Measurements from ENCODE around the gene HTRA3.
A peak's percentile ranks its signal among the peaks of the same experiment; 100 is the strongest.

HTRA3 gene

DNA sequence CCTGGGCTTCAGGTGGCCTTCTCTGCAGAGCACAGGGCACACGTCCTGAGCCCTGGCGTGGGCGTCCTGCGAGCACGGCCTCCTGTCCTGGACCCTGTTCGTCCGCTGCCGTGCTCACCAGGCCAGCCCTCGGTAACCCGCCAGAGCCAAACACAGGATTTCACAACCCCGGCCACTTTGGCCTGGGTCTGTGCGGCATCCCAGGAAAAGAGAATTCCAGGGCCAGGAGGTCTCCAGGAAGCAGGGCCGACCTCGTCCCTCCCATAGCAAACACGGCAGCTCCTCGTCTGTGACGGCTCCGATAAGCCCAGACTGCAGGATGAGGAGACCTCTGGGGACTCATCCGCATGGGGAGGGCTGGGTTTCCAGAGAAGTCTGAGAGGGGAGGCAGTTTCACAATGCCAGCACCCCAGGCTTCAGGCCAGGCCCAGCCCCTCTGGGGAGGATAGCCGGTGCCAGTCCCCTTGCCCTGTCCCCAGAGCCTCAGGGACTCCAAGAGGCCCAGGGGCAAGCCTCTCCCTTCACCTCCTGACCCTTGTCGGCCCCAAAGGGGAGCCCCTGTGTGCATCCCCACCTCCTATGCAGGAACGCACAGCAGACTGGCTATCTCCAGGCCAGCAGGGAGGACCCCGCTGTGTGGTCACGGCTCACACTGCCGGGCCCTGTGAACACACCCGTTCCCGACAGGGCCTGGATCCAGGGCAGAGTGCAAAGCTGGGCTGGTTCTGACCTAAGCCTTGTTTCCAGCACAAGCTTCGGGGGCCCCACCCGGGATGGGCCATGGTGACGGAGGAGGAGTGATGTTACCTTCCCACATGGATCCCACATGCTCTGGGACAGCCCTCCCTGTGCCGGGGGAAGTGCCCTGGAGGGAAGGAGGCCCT is 22.3 kb upstream of the HTRA3 start:
- DNase-seq (ENCODE audit: low read depth in 2 of 2): no peak

DNA sequence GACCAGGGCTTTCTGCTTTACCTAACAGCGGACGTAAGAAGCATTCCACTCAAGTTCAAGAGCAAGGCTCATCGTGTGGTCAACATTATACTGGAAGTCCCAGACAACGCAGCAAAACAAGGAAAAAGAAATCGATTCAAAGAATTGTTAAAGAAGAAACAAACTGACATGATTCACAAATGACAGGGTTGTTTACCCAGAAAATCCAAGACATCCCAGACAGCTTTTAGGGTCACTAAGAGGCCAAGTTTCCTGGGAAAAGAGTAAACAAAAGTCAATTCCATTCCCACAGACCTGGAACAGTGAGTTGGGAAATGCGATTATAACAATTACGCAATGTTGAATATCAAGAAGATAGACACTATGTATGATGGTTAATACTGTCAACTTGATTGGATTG is 21.5 kb upstream of the HTRA3 start:
- DNase-seq (ENCODE audit: low read depth in 2 of 2): no peak

DNA sequence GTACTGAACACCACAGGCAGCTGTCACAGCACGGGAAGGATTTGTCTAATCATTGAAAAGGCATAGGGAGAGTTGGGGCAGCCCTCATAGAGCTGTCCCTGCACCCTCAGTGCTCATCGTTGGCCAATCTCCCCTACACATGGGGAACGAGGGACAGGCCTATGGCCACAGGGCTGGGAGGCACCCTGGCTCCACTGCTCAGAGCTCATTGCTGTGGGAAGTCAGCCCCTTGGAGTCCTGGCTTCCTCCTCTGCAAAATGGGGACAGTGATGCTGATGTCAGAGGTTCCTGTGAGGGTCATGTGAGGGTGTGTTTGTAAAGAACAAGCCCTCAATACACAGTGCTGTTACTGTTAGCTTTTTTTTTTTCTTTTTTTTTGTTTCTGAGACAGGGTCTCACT is 19.3 kb upstream of the HTRA3 start:
- DNase-seq (ENCODE audit: low read depth in 2 of 2): no peak

DNA sequence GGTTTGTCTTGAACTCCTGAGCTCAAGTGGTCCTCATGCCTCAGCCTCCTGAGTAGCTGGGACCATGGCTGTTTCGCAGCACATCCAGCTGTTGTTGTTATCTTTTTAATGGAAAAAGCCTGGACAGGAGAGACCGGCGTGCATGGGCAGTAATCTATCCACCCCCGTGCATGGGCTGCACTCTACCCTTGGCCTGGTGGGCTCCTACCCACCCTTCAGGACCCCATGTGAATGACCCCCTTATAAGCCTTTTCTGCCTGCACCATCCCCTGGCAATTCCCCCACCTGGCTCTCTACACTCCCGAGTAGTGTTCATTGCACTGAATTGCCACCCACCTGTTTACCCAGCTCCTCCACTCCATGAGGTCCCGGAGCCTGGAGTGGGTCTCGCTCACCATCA is 18.9 kb upstream of the HTRA3 start:
- no peak for DNase-seq (ENCODE audit: low read depth in 2 of 2)

DNA sequence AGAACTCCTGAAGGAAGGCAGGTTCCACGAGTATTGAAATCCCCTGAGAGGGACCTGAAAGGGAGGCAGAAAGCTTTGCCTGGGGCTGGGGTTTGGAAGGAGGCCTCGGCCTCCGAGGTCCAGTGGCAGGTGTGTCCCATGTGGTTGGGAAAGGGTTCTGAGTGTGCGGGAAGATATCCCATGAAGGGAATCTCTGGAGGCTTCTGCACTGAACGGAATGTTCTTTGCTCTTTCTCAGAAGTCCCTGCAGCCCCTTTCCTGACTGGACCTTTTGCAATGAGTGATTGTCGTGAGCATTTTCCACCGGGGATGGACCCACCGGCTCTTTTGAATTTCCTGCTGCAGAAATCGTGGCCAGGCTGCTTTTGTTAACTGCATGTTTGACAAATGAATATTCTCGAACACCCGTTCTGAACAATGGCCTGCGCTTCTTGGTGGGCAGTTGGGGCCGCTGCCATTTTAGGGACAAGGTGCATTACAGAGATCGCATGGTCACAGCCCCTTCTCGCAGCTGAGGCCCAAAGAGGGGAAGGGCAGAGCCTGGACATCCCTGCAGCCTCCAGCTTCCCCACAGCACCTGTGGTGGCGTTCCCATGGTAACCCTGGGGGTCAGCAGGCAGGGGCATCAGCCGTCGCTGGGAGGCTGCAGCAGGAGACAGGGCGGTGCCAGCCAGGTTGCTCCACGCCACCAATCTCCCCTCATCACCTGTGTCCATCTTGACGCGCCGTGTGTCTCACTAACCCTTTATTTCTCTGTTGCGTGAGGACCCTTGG is 18.3 kb upstream of the HTRA3 start:
- no peak for DNase-seq (ENCODE audit: low read depth in 2 of 2)

DNA sequence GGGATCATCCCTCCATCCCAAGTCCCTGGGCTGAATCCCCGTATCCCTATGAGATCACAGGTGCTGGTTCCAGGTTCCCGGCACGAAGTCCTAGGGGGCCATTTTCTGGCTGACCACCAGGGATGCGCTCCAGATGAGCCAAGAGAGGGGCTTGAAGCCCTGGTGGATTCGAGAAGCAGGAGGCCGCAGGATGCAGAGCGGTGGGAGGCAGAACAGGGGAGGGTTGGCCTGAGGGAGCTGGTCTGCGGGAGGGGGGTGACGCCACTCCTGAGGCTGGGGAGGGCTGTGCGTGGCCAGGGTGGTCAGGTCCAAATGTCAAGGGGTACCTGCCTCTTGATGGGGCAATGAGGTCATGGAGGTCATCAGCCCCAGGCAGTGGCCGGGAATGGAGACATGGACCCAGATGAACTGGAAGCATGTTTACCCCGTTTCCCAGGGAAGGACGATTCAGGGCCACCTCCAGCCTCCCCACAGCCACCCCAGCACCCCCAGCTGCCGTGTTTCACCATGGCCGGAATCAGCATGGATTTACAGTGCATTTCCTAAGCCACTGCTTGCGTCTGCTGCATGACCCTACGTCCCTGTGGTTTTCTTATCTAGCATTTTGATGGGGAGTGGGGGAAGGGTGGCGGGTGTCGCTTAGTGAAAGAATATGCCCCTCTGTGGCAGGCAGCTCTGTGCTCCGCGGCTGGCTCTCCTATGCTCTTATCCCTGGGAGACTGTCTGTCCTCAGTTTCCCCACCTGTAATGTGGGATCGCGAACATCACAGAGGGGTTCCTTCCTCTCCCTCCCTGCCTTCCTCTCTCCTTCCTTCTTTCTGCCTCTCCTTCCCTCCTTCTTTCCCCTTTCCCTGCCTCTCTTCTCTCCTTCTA is 17.0 kb upstream of the HTRA3 start:
- DNase-seq (ENCODE audit: low read depth in 2 of 2): no peak

DNA sequence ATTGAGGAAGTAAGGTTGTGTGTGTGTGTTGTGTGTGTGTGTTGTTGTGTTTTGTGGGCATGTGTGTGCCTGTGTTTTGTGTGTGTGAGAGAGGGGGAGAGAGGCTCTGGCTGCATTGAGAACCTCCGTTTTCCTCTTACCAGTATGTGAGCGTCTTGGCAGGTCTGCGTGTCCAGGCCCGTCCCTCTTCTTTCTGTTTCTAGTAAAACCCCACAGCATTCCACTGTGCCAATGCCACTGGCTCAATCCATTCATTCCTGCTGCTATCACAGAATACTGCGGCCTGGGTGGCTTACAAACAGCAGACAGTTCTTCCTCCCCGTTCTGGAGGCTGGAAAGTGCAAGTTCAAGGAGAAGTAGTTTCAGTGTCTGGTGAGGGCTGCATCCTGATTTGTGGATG is 15.5 kb upstream of the HTRA3 start:
- DNase-seq (ENCODE audit: low read depth in 2 of 2): no peak

DNA sequence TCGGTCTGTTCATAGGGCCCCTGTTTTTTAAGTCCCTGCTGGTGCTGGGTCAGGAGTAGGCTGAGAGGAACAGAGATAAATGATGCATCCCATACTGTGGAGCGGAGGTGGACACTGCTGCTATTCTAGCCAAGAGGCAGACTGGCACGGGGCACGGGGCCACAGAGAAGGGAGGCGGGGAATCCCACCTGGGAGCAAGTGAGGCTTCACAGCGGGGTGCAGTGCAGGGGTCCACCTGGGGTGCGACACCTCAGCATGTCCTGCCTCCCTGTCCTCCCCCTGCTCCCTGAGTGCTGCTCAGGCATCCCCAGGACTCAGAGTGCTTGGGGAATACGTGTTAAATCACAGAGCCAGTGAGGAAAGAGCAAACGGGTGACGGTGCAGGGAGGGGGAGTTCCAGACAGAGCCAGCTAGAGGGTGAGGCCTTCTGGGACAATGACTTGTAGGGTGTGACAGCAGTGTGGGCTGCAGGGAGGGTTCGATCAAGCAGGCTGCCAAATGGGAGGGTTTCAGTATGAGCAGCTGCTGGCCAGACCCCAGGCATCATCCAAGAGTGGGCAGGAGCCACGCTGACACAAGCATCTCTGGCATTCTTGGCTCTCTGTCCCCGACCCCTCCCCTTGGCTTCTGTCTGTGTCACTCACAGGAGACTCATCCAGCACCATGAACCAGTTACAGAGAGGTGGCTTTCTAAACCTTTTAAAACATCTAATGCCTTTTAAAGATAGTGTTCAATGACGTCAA is 13.7 kb upstream of the HTRA3 start:
- DNase-seq (ENCODE audit: low read depth in 2 of 2): no peak

DNA sequence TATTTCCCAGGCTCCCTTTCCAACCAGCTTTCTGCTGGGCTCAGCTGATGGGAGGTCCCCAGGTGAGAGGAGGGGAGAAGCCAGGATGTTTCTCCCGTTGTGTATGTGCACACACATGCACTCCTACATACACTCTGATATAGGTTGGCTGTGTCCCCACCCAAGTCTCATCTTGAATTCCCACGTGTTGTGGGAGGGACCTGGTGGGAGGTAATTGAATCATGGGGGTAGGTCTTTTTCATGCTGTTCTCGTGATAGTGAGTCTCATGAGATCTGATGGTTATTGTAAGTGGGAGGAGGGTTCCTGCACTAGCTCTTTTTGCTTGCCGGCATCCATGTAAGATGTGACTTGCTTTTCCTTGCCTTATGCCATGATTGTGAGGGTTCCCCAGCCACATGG is 11.7 kb upstream of the HTRA3 start:
- no peak for DNase-seq (ENCODE audit: low read depth in 2 of 2)

DNA sequence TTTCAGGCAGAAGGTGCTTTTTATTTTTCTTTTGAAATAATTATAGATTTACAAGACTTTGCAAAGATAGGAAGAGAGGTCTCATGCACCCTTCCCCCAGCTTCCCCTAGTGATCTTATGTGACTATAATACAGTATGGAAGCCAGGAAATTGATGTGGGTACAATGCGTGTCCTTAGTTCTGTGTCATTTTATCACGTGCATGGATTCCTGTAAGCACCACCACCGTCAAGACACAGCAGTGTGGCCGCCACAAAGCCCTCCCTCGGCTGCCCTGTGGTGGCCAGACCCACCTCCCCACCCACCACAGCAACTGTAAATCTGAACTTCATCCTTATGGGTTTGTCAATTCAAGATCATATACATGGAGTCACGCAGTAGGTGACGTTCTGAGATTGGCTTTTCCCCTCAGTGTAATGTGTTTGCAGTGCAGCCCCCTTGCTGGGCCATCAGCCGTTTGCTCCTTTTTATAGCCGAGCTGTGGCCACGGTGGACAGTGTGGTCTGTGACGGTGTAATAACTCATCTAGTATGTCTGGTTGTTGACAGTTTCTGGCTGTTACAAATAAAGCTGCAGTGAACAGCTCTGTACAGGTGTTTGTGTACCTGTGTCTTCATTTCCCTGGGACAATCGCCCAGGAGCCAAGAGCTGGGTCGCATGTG is 10.9 kb upstream of the HTRA3 start:
- no peak for DNase-seq (ENCODE audit: low read depth in 2 of 2)

DNA sequence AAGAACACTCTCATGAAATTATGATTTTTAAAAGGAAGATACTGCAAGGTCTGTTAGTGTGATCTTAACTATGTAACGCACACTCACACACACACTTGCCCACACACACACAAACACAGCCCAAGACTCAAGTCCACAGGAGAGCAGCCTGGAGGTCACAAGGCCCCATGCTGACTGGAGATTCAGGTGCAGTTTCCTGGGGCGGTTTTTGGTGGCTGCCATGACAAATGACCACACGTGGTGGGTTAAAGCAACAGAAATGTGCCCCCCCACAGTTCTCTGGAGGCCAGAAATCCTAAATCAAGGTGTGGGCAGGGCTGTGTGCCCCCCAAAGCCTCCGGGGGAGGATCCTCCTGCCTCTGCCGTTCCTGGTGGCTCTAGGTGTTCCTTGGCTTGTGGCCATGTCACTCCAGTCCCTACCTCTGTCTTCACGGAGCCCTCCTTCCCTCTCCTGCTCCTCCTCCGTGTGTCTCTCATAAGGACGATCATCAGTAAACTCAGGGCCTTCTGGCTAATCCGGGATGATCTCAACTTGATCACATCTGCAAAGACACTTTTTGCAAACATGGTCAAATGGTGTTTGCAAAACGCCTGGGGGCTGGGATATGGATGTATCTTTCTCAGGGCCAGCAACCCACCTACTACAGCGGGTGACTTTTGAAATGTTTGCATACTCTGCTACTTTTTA is 9.7 kb upstream of the HTRA3 start:
- DNase-seq (ENCODE audit: low read depth in 2 of 2): no peak

DNA sequence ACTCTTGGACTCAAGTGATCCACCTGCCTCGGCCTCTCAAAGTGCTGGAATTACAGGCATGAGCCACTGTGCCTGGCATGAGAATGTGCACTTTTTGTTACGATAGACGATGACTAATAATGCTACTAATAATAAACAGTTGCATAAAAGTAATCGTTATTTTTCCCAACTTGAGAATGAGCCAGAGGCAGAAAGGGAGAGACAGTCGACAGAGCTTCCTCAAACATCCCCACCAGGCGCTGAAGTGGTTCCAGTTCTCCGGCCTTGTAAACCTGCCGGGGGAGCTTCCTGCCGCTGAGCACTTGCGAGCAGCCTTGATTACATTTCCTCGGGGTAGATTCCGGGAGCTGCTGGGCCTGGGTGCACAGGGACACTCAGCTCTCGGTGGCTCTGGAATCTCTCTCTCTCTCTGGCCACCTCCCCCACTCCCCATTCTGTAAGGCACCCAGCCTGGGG is 8.9 kb upstream of the HTRA3 start:
- no peak for DNase-seq (ENCODE audit: low read depth in 2 of 2)

DNA sequence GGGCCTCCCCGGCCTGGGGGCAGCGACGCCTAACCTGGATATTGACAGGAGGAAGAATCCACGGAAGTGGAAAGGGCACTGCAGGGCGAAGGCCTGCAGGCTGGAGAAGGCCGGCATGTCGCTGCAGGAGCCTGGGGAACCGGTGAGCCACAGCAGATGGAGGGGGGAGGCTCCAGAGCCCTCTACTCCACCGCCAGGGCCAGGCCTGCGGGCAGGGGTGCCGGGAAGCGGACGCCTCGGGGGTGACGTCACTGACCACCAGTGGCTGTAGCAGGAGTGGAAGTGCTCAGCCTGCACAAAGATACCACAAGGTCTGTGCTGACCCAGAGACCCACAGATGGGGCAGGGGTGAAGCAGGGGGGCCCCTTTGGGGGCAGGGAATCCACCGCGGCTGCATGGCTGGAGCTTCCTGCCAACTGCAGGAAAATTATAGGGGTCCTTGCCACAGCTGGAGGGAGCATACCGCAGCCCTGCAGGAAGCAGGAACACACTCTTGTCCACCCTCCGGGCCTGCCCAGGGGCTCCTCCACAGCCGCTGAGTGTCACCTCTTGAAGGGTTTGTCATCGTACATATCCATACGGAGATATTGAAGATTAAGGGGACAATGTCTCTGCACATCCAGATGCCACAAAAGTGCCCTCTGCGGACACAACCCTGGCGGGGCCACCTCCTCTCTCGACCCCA is 7.6 kb upstream of the HTRA3 start:
- peak in 1 of 2 donors; percentile 3 for DNase-seq (ENCODE audit: low read depth in 2 of 2)

DNA sequence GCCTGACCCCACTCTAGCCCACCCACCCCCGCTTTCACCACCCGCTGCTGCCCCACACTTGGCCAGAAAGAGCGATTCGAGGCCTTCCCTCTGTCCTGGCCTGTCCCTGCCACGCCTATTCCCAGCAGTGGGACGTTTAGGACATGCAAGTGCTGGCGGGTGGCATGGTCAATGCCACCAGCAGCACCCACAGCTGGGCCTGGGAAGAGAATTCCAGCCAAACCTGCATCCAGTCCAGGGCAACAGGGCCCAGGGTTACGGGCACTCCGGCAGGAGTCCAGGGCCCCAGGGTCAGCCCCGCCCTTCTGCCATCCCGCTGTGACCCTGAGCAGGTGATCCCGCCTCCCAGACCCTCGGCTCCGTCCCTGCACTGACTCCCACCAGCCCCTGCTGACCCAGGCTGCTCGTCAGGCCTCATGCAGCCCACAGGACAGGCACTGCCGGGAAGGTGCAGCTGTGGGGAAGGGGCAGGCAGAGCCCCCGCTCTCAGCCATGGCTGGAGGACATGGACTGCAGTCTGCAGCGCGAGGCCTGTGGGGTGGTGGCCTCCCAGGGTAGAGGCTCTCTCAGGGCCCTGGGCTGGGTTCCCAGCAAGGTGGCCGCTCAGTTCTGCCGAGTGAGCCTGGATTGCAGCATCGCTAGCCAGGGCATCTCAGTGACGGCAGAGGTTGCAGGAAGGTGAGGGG is 6.8 kb upstream of the HTRA3 start:
- no peak for DNase-seq (ENCODE audit: low read depth in 2 of 2)

DNA sequence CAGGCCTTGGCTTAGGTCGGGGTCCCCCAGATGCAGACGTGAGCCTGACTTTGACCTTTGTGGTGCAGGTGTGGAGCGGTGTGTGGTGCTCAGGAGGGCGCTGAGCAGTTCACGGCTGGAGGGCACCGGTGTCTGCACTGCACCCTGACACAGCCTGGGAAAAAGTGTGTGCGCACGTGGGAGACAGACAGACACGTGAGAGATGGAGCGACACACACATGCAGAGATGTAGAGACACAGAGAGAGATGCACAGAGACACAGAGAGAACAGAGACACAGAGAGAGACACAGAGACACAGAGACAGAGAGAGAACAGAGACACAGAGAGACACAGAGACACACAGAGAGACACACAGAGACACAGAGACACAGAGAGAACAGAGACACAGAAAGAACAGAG is 6.2 kb upstream of the HTRA3 start:
- DNase-seq (ENCODE audit: low read depth in 2 of 2): no peak

DNA sequence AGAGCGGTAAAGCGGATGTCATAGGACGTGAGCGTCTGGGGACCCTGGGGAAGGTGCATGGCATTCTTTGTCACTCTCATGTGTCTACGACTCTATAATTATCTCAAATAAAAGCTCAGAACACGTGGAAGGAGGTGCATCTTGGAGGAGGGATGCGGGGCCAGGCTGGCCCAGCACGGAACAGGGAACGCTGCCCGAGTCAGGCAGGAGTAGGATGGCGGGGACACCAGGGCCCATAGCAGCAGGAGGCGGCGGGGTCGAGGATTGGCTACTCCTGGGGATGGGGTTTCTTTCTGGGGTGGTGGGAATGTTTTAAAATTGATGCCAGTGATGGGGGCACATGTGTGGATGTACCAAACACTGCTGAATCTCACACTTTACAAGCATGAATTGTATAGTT is 5.4 kb upstream of the HTRA3 start:
- no peak for DNase-seq (ENCODE audit: low read depth in 2 of 2)

DNA sequence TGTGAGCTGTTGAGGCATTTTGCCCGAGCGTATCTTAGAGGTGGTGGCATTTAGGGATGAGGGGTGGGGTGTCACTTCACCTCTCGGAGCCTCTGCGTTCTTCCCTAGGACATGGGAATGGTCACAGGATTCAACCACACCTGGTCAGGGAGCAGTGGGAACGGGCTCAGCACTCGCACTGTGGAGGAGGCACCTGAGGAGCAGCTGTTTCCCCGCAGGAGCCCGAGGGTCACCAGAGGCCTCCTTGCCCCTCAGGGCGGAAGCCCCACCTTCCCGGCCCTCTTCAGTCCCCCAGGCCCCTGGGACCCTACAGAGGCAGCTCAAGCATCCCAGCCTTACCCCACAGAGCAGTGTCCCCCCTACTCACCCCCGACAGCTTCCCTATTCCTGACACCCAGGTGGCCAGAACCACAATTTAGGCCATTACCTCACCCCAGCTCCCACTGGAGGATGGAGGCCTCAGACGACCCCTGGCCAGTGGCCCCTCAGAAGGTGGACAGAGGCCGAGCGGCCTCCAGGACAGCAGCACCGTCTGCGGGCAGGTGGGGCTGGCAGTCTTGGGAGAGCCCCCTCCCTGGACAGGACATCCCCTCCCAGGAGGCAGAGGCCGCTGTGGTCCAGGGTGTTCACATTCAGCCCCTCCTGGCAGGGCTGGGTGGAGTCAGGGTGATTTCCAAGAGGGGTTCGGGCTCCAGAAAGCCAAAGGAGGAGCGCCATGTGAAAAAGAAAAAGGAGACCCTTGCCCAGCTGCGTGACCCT is 4.2 kb upstream of the HTRA3 start:
- DNase-seq (ENCODE audit: low read depth in 2 of 2): no peak

DNA sequence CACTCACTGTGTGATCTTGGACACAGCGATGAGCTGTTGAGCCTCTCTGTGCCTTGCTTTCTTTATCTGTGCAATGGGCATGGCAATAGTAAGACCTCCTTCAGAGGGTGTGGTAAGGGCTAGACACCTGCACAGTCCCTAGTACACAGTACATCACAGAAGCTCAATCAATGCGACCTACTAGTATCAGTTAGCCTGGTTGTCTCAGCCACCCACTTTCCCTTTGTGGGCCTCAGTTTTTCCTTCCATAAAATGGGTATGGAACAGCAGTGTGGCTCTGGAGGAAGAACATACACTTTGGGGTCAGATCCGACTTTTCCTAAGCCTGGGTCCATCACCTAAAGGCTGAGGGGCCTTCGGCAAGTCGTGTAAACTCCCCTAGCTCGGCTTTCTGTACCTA is 3.5 kb upstream of the HTRA3 start:
- no peak for DNase-seq (ENCODE audit: low read depth in 2 of 2)

All from stimulated activated CD8-positive, alpha-beta memory T cell treated with anti-CD3 and anti-CD28 coated beads, Interleukin-15, amount 100 ng/mL, for 48 hours (primary cell).